GM12878 (cell line): ENCODE results near the gene ITPR2.

Experiments used
- EZH2 ChIP-seq: IDR thresholded peaks from 2 replicates; pipeline ENCODE4 v1.6.1; 2012; ENCODE audit warnings: low read depth, mild to moderate bottlenecking, control low read depth, inconsistent platforms, low read length, borderline replicate concordance; ENCODE audit not compliant: control insufficient read depth
- HDAC2 ChIP-seq: fragments of 200-600 bp; sonication (generic); IDR thresholded peaks from 2 replicates; pipeline ENCODE4 v1.6.1; 2017
- HDAC6 ChIP-seq: fragments of 200-600 bp; sonication (generic); IDR thresholded peaks from one replicate; pipeline ENCODE4 v1.8.0; 2017; ENCODE audit warnings: antibody characterized with exemption; ENCODE audit not compliant: unreplicated experiment
- POLR2AphosphoS2 ChIP-seq: IDR thresholded peaks from 2 replicates; pipeline ENCODE4 v1.6.1; 2011; ENCODE audit warnings: low read depth, mild to moderate bottlenecking, low read length, improper control_type of control experiment, moderate library complexity
- RAD21 ChIP-seq: IDR thresholded peaks from 2 replicates; pipeline ENCODE4 v1.6.1; 2011; ENCODE audit warnings: mild to moderate bottlenecking, low read depth, low read length, moderate library complexity; ENCODE audit not compliant: insufficient read depth
- YY1 ChIP-seq: IDR thresholded peaks from 2 replicates; pipeline ENCODE4 v1.6.1; 2011; ENCODE audit warnings: low read depth, mild to moderate bottlenecking, low read length
- TF ChIP-seq, protein P1 (sequence below), 3 experiments: IDR thresholded peaks in 2 of 3; conservative IDR thresholded peaks in 1 of 3; 2 replicates each; pipeline ENCODE4 v1.5.1; 2011; ENCODE audit warnings: low read depth in 3 of 3, low read length in 3 of 3, mild to moderate bottlenecking in 3 of 3, control low read depth in 2 of 3, moderate library complexity in 2 of 3, inconsistent platforms in 1 of 3, mixed read lengths in 1 of 3; ENCODE audit not compliant: control insufficient read depth in 2 of 3, insufficient read depth in 1 of 3; ENCODE audit errors: extremely low read depth in 1 of 3
- TF ChIP-seq, protein P2 (sequence below): fragments of 450-650 bp; IDR thresholded peaks from 2 replicates; pipeline ENCODE4 v1.6.1; 2017; ENCODE audit warnings: mild to moderate bottlenecking
- TF ChIP-seq, protein P3 (sequence below): fragments of 450-650 bp; IDR thresholded peaks from 2 replicates; pipeline ENCODE4 v1.6.1; 2017; ENCODE audit warnings: mild to moderate bottlenecking, moderate library complexity

DNA sequence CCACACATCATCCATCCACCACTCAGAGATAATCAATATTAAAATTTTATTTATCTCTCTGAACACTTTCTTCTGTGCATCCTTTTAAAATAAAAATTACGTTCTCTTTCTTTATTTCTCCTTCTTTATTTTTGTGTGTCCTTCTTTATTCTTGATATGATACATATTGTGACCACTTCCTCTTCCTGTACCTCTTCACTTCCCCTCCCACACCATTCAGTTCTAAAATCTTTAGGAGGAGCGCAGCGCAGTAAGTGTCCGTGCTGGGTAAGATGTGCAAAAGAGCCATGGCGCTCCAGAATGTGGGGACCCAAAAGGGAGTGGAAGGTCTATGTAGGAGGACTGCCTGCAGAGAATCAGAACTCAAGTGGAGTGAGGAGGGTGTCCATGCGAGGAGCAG lies 256.7 kb downstream of the ITPR2 start:
- TF ChIP-seq YY1, result no peak
- TF ChIP-seq HDAC6, result no peak
- TF ChIP-seq, protein P1, sequence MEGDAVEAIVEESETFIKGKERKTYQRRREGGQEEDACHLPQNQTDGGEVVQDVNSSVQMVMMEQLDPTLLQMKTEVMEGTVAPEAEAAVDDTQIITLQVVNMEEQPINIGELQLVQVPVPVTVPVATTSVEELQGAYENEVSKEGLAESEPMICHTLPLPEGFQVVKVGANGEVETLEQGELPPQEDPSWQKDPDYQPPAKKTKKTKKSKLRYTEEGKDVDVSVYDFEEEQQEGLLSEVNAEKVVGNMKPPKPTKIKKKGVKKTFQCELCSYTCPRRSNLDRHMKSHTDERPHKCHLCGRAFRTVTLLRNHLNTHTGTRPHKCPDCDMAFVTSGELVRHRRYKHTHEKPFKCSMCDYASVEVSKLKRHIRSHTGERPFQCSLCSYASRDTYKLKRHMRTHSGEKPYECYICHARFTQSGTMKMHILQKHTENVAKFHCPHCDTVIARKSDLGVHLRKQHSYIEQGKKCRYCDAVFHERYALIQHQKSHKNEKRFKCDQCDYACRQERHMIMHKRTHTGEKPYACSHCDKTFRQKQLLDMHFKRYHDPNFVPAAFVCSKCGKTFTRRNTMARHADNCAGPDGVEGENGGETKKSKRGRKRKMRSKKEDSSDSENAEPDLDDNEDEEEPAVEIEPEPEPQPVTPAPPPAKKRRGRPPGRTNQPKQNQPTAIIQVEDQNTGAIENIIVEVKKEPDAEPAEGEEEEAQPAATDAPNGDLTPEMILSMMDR (IDR thresholded peaks at IDR 0.05 in 2 of 3, conservative IDR thresholded peaks at IDR 0.05 in 1 of 3; ENCODE audit: control insufficient read depth in 2 of 3, extremely low read depth in 1 of 3, insufficient read depth in 1 of 3, low read depth in 3 of 3, low read length in 3 of 3), result no peak
- TF ChIP-seq POLR2AphosphoS2, result no peak
- no peak for TF ChIP-seq RAD21
- TF ChIP-seq, protein P2, sequence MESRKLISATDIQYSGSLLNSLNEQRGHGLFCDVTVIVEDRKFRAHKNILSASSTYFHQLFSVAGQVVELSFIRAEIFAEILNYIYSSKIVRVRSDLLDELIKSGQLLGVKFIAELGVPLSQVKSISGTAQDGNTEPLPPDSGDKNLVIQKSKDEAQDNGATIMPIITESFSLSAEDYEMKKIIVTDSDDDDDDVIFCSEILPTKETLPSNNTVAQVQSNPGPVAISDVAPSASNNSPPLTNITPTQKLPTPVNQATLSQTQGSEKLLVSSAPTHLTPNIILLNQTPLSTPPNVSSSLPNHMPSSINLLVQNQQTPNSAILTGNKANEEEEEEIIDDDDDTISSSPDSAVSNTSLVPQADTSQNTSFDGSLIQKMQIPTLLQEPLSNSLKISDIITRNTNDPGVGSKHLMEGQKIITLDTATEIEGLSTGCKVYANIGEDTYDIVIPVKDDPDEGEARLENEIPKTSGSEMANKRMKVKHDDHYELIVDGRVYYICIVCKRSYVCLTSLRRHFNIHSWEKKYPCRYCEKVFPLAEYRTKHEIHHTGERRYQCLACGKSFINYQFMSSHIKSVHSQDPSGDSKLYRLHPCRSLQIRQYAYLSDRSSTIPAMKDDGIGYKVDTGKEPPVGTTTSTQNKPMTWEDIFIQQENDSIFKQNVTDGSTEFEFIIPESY, result no peak
- TF ChIP-seq EZH2, result no peak
- TF ChIP-seq, protein P3, sequence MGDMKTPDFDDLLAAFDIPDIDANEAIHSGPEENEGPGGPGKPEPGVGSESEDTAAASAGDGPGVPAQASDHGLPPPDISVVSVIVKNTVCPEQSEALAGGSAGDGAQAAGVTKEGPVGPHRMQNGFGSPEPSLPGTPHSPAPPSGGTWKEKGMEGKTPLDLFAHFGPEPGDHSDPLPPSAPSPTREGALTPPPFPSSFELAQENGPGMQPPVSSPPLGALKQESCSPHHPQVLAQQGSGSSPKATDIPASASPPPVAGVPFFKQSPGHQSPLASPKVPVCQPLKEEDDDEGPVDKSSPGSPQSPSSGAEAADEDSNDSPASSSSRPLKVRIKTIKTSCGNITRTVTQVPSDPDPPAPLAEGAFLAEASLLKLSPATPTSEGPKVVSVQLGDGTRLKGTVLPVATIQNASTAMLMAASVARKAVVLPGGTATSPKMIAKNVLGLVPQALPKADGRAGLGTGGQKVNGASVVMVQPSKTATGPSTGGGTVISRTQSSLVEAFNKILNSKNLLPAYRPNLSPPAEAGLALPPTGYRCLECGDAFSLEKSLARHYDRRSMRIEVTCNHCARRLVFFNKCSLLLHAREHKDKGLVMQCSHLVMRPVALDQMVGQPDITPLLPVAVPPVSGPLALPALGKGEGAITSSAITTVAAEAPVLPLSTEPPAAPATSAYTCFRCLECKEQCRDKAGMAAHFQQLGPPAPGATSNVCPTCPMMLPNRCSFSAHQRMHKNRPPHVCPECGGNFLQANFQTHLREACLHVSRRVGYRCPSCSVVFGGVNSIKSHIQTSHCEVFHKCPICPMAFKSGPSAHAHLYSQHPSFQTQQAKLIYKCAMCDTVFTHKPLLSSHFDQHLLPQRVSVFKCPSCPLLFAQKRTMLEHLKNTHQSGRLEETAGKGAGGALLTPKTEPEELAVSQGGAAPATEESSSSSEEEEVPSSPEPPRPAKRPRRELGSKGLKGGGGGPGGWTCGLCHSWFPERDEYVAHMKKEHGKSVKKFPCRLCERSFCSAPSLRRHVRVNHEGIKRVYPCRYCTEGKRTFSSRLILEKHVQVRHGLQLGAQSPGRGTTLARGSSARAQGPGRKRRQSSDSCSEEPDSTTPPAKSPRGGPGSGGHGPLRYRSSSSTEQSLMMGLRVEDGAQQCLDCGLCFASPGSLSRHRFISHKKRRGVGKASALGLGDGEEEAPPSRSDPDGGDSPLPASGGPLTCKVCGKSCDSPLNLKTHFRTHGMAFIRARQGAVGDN, result no peak
- no peak for TF ChIP-seq HDAC2
